ENCODE results near the gene DRC1. TPM values are rescaled to one million over a fixed set of nuclear protein-coding genes. Genes with fewer than 3 reads are reported as not detected.
A peak's percentile ranks its signal among the peaks of the same experiment; 100 is the strongest.

The DRC1 gene
- total RNA-seq, 1 experiment from 2014 or later, result 0.18 TPM

DNA sequence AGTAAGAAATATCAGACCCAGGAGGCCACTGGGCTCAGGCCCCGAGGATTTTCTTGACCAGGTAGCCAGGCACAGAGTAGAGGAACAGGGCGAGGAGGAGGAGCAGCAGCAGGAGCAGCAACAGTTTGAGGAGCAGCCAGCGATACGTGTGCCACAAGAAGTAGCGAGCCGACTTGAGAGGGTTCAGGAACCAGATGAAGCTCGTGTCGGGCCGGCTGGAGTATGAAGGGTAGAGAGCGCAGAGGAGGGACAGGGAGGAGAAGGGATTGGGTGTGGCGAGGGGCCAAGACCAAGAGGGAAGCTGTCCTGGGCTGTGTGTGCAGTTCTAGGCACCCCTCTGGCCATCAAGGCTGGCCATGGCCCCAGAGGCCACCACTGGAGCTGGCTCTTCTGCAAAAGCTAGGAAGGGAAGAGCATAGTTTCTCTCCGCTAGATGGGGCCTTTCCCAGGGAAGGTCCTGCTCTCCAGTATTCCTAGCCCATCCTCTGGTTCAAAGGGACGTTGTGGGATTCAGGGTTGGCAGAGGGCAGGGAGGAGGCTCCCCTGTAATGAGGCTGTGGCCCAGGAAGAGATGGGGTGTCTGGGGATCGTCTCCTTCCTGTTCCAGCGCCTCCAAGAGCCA is 58.4 kb downstream of the DRC1 start:
- Histone ChIP-seq H3K4me1 (ENCODE audit: control insufficient read depth, insufficient read depth, low read length) (no peaks in the 10 kb centered on the region), H3K36me3 (ENCODE audit: control insufficient read depth, insufficient read depth, low read length) (no peaks in the 10 kb centered on the region), H3K4me3 (ENCODE audit: low read depth in 2 of 2, low read length in 2 of 2) (no peak overlapping the region), H3K9me3 (ENCODE audit: control insufficient read depth, insufficient read depth, low read depth, low read length) (no peaks in the 10 kb centered on the region), H3K27ac (ENCODE audit: low read length) (no peak overlapping the region), H3K27me3 (ENCODE audit: control insufficient read depth, insufficient read depth, low read length) (no peaks in the 10 kb centered on the region)
- intact Hi-C loops (cut with micrococcal nuclease; ENCODE audit: unreplicated experiment) (no loop called here), in situ Hi-C loops (cut with HindIII; ENCODE audit: low pct_unique_long_range_greater_than_20kb, low sequenced_read_pairs) (no loop called here)
- BruUV-seq (replicated peaks), result no TSS peak
- ATAC-seq (peak; percentile 64), DNase-seq (ENCODE audit: low read depth, low spot score) (no peak)
- CTCF ChIA-PET, result interaction anchor here (0.5 to 0.6 kb wide), 3 partner anchors 8 to 53 kb away, joined by 3 to 8 read pairs (median 5); no protein-coding TSS in a partner anchor
- TF ChIP-seq CTCF (IDR thresholded peaks at IDR 0.05) (no peak; the same call in 1 of the 2 replicates), REST (IDR thresholded peaks at IDR 0.05; ENCODE audit: insufficient read depth in 1 of 2, low read depth in 2 of 2, low read length in 1 of 2) (no peak), TCF7L2 (IDR thresholded peaks at IDR 0.05; ENCODE audit: low read depth, low read length) (no peak)
- POLR2A ChIA-PET, result interaction anchor here (0.6 kb wide), 1 partner anchor 467 kb away, joined by 5 read pairs; no protein-coding TSS in a partner anchor

DNA sequence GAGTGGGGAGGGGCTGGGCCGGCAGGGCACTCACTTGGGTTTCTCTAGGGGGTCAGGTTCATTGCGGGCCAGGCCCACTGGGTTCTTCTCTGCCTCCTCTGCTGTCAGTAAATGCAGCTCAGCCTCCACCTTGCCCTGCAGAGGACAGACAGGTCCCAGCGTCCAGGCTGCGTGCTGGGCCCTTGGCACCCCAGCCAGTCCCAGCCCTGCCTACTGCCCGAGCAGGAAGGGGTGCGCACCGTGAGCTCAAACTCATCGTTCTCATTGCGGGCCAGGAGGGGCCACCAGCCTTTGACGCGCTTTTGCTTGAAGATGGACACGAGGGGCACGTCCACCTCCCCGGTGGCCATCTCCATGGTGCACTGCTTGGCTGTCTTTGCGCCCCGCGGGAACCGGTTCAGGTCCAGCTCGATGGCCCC is 58.9 kb downstream of the DRC1 start:
- H3K9me3 ChIP-seq (ENCODE audit: control insufficient read depth, insufficient read depth, low read depth, low read length), result no peaks in the 10 kb centered on the region
- H3K4me3 ChIP-seq (ENCODE audit: low read depth in 2 of 2, low read length in 2 of 2), result no peak overlapping the region
- ChIA-PET CTCF (interaction anchor here (0.5 to 0.6 kb wide), 3 partner anchors 9 to 54 kb away, joined by 3 to 8 read pairs (median 5); no protein-coding TSS in a partner anchor), POLR2A (interaction anchor here (0.6 kb wide), 1 partner anchor 467 kb away, joined by 5 read pairs; no protein-coding TSS in a partner anchor)
- intact Hi-C loops (cut with micrococcal nuclease; ENCODE audit: unreplicated experiment) (no loop called here), in situ Hi-C loops (cut with HindIII; ENCODE audit: low pct_unique_long_range_greater_than_20kb, low sequenced_read_pairs) (no loop called here)
- H3K36me3 ChIP-seq (ENCODE audit: control insufficient read depth, insufficient read depth, low read length), result no peaks in the 10 kb centered on the region
- ATAC-seq (no peak; the same call in 1 of the 2 replicates), DNase-seq (ENCODE audit: low read depth, low spot score) (no peak)
- no peak for TF ChIP-seq TCF7L2 (IDR thresholded peaks at IDR 0.05; ENCODE audit: low read depth, low read length)
- no peak; the same call in 1 of the 2 replicates for TF ChIP-seq CTCF (IDR thresholded peaks at IDR 0.05)
- no peak for TF ChIP-seq SIN3A (IDR thresholded peaks at IDR 0.05; ENCODE audit: borderline replicate concordance, insufficient read depth, low read depth, low read length)
- TF ChIP-seq POLR2AphosphoS5 (IDR thresholded peaks at IDR 0.05; ENCODE audit: low read depth, low read length), result no peak
- no peak for TF ChIP-seq REST (IDR thresholded peaks at IDR 0.05; ENCODE audit: insufficient read depth in 1 of 2, low read depth in 2 of 2, low read length in 1 of 2)
- no peaks in the 10 kb centered on the region for H3K4me1 ChIP-seq (ENCODE audit: control insufficient read depth, insufficient read depth, low read length)
- no peaks in the 10 kb centered on the region for H3K27me3 ChIP-seq (ENCODE audit: control insufficient read depth, insufficient read depth, low read length)
- no peak overlapping the region for H3K27ac ChIP-seq (ENCODE audit: low read length)
- no TSS peak for BruUV-seq (replicated peaks)
